ENCODE data around the gene GSTM4.
"Not testable (repeated sequence)": the region's sequence is repeated elsewhere in the genome, so short reads cannot be mapped to it uniquely, and the experiment has no call there.

GSTM4 gene

DNA sequence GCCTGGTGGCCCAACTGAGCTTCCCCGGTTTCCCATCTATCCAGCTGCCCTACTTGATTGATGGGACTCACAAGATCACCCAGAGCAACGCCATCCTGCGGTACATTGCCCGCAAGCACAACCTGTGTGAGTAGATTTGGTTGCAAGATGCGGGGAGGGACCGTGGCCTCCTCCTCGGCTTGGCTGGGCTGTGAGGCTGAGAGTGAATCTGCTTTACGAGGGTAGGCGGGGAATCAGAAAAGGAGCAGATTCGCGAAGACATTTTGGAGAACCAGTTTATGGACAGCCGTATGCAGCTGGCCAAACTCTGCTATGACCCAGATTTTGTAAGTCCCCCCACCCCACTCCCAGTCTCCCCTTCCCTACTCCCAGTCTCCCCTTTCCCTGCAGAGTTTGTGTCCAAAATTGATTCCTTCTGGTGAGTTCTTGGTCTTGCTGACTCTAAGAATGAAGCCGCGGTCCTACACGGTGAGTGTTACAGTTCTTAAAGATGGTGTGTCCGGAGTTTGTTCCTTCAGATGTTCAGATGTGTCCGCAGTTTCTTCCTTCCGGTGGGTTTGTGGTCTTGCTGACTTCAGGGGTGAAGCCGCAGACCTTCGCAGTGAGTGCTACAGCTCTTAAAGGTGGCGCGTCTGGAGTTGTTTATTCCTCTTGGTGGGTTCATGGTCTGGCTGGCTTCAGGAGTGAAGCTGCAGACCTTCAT is 13.5 kb downstream of the GSTM4 start:
- no peak for DNase-seq

DNA sequence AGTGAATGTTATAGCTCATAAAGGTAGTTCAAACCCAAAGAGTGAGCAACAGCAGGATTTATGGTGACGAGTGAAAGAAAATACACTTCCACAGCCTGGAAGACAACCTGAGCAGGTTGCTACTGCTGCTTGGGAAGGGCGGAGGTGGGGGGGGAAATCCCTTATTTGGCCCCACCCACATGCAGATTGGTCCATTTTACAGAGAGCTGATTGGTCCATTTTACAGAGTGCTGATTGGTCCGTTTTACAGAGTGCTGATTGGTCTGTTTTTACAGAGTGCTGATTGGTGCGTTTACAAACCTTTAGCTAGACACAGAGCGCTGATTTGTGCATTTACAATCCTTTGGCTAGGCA is 14.0 kb downstream of the GSTM4 start:
- DNase-seq, result not testable (repeated sequence)

DNA sequence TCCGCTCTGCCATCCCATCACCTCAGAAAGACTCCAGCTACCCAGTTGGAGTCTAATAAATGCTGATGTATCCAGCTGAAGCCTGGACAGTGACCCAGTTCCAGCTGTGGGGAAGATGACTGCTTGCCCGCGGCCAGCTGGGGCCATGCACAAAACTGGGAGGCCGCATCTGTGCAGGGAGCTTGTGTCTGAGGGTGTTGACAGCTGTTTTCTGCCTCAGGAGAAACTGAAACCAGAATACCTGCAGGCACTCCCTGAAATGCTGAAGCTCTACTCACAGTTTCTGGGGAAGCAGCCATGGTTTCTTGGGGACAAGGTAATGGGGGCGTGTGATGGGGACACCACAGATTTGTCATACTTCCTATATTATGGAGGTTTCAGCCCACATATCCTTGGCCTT is 15.2 kb downstream of the GSTM4 start:
- no peak for DNase-seq

DNA sequence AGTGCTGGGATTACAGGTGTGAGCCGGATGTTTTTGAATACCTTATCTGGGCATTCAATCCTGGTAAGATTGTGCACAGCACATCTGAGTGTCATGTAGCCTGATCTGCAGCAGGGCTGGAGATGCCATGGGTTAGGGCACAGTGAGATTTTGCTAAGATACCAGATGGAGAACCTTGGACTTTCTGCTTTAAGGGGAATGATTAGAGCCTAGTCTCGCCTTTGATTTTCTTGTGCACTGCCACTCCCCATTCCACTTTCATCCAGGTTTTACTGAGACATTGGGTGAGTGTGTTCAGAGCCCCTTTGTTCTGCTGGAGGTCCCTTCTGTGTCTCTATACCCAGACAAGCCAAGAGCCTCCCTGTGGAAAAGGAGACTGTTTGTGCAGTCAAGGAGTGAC is 18.0 kb downstream of the GSTM4 start:
- DNase-seq, result not testable (repeated sequence)

DNA sequence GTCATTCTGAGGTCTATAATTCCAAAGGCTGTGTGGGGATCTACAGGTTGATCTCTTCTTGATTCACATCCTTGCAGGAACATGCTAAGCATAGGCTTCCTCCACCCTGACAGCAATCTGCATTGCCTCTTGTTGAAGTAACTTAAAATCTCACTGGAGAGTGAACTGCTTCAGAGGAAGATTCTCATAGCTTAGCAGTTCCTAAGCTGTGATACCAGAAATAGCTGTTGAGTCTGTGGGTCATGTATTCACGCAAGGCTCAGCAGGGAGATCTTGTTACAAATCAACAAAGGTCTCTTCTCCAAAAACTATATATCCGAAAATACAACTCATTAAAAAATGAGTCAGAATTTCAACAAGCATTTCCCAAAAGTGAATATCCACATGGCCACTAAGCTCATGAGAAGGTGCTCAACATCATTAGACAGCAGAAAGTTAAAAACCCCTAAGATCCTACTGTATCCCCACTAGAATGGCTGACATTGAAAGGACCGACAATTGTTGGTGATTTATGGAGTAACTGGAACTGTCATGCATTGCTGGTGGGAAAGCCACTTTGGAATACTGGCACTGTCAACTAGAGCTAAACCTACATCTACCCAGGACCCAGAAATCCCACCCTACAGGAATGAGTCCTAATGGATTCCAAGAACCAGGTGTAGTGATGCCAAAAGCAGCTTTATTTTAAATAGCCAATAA is 20.9 kb downstream of the GSTM4 start:
- DNase-seq, result not testable (repeated sequence)

DNA sequence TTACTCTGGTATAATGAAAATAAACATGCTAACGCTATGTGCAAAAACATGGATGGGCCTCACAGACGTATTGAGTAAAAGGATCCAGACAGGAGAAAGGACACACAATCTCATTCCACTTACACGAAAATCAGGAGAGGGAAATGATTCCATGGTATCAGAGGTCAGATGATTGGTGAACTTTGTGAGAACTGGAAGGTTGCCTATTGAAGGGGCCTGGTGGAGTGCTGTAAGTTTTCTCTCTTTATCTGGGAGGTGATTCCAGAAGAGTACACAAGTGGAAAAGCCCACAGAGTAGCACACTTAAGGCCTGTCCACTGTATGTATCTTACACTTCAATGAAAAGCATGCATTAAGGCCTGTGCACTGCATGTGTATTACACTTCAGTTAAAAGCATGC is 21.6 kb downstream of the GSTM4 start:
- no peak for DNase-seq

DNA sequence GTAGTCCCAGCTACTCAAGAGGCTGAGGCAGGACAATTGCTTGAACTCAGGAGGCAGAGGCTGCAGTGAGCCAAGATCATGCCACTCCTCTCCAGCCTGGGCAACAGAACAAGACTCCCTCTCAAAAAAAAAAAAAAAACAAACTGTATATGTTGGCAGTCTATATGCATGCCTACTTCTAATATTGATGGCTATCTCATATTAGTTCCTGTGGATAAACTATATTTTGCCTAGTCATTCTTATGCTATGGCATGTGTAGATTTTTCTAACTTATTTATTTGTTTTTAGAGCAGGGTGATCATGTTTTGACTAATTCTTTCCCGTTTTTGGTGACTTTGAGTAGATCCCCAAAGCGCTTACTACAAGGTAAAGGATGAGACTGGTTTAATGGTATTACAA is 22.7 kb downstream of the GSTM4 start:
- DNase-seq, result not testable (repeated sequence)

DNA sequence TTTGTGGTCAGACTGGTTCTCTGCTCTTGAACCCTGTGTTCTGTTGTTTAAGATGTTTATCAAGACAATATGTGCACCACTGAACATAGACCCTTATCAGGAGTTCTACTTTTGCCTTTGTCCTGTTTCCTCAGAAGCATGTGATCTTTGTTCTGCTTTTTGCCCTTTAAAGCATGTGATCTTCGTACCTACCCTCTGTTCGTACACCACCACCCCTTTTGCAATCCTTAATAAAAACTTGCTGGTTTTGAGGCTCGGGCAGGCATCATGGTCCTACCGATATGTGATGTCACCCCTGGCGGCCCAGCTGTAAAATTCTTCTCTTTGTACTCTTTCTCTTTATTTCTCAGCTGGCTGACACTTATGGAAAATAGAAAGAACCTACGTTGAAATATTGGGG is 28.9 kb downstream of the GSTM4 start:
- not testable (repeated sequence) for DNase-seq

DNA sequence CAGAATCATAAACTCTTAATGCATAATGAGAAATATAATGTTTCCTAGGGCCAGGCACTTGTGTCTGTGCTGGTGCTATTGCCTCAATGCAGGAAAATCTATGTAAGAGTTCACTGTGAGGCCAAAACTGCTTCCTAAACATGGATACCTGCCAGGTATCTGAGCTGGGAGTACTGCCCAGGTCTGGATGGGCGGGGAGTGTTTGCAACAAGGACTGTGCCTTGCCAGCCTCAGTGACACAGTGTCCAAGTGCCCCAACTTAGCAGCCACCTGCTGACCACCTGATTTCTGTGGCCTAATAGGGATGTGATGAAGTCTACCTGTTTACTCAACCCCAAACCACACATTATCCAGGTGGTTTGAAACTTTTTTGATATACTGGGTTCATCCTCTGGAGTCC is 29.5 kb downstream of the GSTM4 start:
- not testable (repeated sequence) for DNase-seq

DNA sequence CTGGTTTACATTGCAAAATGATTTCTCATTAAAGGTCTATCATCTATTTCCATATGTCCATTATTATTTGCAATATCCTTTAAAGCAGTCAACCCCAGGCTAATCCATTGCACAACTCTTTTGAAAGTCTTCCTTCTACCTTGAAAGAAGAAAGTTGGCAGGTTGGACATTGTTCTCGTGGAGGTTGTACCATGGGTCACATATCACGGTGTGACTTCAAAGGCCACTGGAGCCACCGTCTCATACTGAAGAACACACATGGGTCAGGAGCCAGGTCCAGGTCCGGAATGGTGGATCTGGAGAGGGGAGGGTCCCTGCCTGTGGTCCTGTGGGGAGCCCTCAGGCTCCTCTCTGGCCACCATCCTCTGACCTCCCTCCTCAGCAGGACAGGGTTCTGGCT is 30.0 kb downstream of the GSTM4 start:
- not testable (repeated sequence) for DNase-seq

DNA sequence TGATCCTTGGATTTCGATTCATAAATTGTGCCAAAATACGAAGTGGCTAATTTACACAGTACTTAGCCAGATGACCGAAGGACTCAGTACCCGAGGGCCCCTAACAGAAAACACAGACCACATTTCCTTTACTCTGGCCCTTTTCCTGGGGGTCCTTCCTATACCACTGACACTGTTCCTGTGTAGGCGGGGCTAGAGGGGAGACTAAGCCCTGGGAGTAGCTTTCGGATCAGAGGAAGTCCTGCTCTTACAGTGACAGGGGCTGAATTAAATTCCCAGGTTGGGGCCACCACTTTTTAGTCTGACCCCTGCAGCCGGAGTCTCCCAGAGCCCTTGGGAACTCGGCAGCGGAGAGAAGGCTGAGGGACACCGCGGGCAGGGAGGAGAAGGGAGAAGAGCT is 31.2 kb downstream of the GSTM4 start:
- not testable (repeated sequence) for DNase-seq

DNA sequence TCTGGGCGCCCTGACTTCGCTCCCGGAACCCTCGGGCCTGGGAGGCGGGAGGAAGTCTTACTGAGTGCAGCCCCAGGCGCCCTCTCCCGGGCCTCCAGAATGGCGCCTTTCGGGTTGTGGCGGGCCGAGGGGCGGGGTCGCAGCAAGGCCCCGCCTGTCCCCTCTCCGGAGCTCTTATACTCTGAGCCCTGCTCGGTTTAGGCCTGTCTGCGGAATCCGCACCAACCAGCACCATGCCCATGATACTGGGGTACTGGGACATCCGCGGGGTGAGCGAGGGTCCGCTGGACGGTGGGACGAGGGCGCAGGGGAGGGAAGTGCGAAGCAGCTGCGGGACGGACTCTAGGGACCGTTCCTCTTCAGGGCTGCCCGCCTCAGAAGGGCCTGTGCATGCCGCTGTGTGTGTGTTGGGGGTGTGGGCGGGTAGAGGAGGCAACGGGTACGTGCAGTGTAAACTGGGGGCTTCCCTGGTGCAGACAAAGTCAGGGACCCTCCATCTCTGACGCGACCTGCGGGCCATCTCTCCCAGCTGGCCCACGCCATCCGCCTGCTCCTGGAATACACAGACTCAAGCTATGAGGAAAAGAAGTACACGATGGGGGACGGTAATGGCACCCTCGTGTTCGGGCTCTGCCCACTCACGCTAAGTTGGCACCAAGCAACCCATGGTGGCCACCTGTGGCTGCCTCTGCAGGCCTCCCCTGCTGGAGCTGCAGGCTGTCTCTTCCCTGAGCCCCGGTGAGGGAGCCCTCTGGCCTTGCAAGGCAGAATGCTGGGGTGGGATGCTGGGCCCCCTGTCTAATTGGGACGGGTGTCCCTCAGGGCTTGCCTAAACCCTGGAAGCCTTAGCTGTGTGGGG is 32.0 kb downstream of the GSTM4 start, which contains the start of gene GSTM1:
TSS of gene GSTM1 (plus strand) at position 177 of the 859 bp plus-strand sequence. CDS start at position 234, 57 bp downstream.
- DNase-seq, result no peak

DNA sequence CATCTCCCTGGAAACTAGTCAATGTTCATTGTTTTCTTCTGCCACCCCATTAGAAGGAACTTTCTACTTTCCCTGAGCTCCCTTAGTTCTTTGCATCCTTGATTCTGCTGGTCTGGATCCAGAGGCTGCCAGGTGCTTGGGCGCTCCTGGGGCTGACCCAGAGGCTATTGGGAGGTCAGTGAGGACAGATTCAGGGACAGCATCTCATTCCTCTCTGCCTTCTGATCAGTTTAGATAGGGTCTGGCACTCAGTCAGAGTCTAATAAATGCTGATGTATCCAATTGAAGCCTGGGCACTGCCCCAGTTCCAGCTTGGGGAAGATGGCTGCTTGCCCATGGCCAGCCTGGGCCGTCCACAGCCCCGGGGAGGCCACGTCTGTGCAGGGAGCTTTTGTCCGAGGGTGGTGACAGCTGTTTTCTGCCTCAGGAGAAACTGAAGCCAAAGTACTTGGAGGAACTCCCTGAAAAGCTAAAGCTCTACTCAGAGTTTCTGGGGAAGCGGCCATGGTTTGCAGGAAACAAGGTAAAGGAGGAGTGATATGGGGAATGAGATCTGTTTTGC is 34.0 kb downstream of the GSTM4 start:
- no peak for DNase-seq

DNA sequence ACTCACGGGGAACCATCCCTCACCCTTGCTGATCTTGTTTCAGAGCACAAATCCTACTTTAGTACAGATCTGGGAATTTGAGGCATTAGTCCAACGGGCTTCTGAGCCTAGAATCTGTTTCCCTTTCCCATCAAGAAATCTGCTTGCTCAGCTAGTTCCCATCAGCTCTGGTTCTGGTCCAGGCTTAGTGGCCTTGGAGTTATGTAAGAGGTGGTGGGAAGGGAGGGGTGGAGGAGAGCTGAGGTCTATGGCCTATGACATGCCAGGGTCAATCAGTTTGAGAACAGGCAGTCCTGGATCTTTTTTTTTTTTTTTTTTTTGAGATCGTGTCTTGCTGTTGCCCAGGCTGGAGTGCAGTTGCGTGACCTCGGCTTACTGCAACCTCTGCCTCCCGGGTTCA is 35.9 kb downstream of the GSTM4 start:
- no peak for DNase-seq

DNA sequence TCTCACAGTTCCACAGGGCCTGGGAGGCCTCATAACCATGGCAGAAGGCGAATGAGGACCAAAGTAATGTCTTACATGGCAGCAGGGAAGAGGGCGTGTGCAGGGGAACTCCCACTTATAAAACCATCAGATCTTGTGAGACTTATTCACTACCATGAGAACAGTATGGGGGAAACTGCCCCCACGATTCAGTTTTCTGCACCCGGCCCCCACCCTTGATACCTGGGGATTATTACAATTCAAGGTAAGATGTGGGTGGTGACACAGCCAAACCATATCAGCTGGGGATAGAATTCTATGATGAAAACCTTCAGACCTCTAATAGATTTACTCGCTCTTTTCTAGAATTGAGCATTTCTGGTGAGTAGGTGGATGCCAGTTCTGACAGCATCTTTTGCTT is 38.5 kb downstream of the GSTM4 start:
- not testable (repeated sequence) for DNase-seq

DNA sequence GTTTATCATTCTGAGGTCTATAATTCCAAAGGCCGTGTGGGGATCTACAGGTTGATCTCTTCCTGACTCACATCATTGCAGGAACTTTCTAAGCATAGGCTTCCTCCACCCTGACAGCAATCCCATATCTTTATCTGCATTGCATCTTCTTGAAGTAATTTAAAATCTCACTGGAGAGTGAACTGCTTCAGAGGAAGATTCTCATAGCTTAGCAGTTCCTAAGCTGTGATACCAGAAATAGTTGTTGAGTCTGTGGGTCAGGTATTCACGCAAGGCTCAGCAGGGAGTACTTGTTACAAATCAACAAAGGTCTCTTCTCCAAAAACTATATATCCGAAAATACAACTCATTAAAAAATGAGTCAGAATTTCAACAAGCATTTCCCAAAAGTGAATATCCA is 39.2 kb downstream of the GSTM4 start:
- not testable (repeated sequence) for DNase-seq

DNA sequence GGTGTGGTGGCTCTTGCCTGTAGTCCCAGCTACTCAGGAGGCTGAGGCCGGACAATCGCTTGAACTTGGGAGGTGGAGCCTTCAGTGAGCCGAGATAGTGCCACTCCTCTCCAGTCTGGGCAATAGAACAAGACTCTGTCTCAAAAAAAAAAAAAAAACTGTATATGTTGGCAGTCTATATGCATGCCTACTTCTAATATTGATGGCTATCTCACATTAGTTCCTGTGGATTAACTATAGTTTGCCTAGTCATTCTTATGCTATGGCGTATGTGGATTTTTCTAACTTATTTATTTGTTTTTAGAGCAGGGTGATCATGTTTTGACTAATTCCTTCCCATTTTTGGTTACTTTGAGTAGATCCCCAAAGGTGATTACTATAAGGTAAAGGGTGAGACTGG is 41.2 kb downstream of the GSTM4 start:
- DNase-seq, result no peak

DNA sequence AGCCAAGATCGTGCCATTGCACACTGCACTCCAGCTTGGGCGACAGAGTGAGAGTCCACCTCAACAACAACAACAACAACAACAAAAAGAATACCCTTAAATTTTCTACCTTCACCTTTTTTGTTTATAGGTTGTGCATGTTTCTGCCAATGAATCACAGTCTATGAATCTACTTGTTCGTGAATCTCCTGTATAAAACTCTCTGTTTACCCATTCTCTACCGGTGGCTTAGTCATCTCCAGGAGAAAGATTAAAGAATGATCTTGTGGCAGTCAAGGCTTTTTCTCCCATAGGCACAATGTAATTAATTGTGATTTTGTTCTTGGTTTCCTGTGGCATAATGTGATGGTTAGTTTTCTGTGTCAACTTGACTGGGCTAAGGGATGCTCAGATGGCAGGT is 42.0 kb downstream of the GSTM4 start:
- not testable (repeated sequence) for DNase-seq

DNA sequence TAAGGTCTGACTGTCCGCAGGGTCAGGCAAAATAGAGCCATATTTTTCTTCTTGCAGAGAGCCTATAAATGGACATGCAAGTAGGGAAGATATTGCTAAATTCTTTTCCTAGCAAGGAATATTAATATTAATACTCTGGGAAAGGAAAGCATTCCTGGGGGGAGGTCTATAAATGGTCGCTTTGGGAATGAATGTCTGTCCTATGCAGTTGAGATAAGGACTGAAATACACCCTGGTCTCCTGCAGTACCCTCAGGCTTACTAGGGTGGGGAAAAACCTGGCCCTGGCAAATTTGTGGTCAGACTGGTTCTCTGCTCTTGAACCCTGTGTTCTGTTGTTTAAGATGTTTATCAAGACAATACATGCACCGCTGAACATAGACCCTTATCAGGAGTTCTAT is 47.0 kb downstream of the GSTM4 start:
- DNase-seq, result not testable (repeated sequence)

DNA sequence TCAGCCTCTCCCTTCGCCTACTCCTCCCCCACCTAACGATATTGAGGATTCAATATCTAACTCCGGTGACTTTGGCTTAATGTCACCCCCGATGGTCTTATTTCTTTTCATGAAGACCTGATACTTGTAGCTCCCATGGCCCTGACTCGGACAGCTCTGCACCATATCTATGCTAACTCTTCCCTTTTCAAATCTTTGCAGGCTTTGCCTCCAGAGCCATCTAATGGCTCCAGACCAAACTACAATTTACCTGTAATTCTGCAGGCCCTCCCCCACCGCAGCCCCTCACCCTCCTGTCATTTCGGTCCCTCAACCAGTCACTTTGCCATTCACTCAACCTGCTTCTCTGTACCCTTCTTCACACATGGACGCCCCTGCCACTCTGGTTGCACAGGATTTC is 48.3 kb downstream of the GSTM4 start:
- no peak for DNase-seq

DNA sequence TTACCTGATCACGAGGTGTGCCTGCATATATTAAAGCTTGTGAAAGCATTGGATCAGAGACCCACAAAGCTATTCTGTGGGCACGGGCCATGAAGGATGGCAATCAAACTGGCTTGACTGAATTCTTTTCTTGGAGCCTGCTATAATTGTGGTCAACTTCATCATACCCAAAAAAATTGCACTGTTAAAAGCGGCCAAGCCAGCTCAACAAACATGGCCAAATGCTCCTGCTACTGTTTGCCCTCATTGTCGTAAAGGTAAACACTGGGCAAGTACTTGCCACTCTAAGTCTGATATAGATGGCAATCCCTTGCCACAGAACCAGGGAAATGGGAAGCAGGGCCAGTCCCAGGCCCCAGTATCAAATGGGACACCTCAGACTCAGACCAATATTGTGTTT is 49.5 kb downstream of the GSTM4 start:
- DNase-seq, result no peak

DNA sequence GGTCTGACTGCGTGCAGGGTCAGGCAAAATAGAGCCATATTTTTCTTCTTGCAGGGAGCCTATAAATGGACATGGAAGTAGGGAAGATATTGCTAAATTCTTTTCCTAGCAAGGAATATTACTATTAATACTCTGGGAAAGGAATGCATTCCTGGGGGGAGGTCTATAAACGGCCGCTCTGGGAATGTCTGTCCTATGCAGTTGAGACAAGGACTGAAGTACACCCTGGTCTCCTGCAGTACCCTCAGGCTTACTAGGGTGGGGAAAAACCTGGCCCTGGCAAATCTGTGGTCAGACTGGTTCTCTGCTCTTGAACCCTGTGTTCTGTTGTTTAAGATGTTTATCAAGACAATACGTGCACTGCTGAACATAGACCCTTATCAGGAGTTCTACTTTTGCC is 53.0 kb downstream of the GSTM4 start:
- not testable (repeated sequence) for DNase-seq

DNA sequence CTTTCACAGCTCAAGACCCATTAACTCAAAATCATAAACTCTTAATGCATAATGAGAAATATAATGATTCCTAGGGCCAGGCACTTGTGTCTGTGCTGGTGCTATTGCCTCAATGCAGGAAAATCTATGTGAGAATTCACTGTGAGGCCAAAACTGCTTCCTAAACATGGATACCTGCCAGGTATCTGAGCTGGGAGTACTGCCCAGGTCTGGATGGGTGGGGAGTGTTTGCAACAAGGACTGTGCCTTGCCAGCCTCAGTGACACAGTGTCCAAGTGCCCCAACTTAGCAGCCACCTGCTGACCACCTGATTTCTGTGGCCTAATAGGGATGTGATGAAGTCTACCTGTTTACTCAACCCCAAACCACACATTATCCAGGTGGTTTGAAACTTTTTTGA is 53.9 kb downstream of the GSTM4 start:
- not testable (repeated sequence) for DNase-seq
